K562 (cell line): Measurements from ENCODE around the gene SLC37A2. TPM values are rescaled to one million over a fixed set of nuclear protein-coding genes. Genes with fewer than 3 reads are reported as not detected.

ENCODE experiments used
- ATAC-seq: fragments of 200-7000 bp; cut with Tn5 transposase; 3 replicates; pipeline ENCODE4 v1.9.1; 2020; ENCODE audit warnings: moderate library complexity
- BruUV-seq: library from RNA; stranded (reverse); fragments of 400-500 nt; replicated peaks from 2 replicates; lab custom pipeline; 2021; lab: Mats Ljungman, UMichigan
- CTCF ChIA-PET: fragments of 300-600 bp; formaldehyde crosslinking; extraction: SDS; loops from one replicate; lab custom pipeline; 2021; ENCODE audit warnings: low intra/inter-chr PET ratio; lab: Yijun Ruan, JAX
- POLR2A ChIA-PET: fragments of 300-600, 350-650 bp; sonication (Branson Sonifier 250); formaldehyde crosslinking; extraction: SDS; loops from one replicate; lab custom pipeline; 2021; ENCODE audit warnings: antibody characterized with exemption, inconsistent platforms; lab: Yijun Ruan, JAX
- DNase-seq, 4 experiments: peaks; one replicate each; pipeline versions ENCODE4 v3.0.0 to v3.0.0-alpha.2; 2011 to 2018; ENCODE audit warnings: low spot score in 3 of 4, mixed read lengths in 3 of 4; ENCODE audit errors: extremely low read depth in 1 of 4
- FAIRE-seq: peaks from 2 replicates; lab custom pipeline; 2011; peaks lifted over from hg19 to GRCh38; lab: Jason Lieb, UNC
- H2AFZ ChIP-seq: 2 replicates; pipeline ENCODE4 v1.6.0; 2011; ENCODE audit warnings: low read depth, low read length, control low read depth, inconsistent platforms
- H3K27ac ChIP-seq: fragments of 200-600 bp; 3 replicates; pipeline ENCODE4 v1.8.0; 2011; ENCODE audit warnings: low read depth, mild to moderate bottlenecking, control low read depth, inconsistent platforms, low read length, moderate library complexity, mixed read lengths; ENCODE audit errors: extremely low read depth
- H3K27me3 ChIP-seq, 2 experiments: fragments of 300-600 bp in 1 of 2; 2 replicates in 1 of 2; 3 replicates in 1 of 2; pipeline versions ENCODE4 v1.6.0 to v1.8.0; 2011; ENCODE audit warnings: inconsistent platforms in 2 of 2, low read length in 2 of 2, mild to moderate bottlenecking in 1 of 2, mixed read lengths in 1 of 2, moderate library complexity in 1 of 2; ENCODE audit not compliant: control insufficient read depth in 2 of 2, insufficient read depth in 2 of 2
- H3K36me3 ChIP-seq: fragments of 300-600 bp; 3 replicates; pipeline ENCODE4 v1.8.0; 2011; ENCODE audit warnings: mild to moderate bottlenecking, low read length, inconsistent platforms; ENCODE audit not compliant: control insufficient read depth, insufficient read depth
- H3K4me1 ChIP-seq, 2 experiments: fragments of 200-600 bp in 1 of 2; replicated peaks in 1 of 2; 2 replicates in 1 of 2; 3 replicates in 1 of 2; pipeline versions ENCODE4 v1.5.1 to v1.8.0; 2011; ENCODE audit warnings: inconsistent platforms in 2 of 2, low read length in 2 of 2, mild to moderate bottlenecking in 1 of 2, mixed read lengths in 1 of 2, moderate library complexity in 1 of 2; ENCODE audit not compliant: control insufficient read depth in 2 of 2, insufficient read depth in 2 of 2
- H3K4me2 ChIP-seq: 2 replicates; pipeline ENCODE4 v1.6.1; 2011; ENCODE audit warnings: low read length, control low read depth, inconsistent platforms, mixed read lengths; ENCODE audit not compliant: insufficient read depth
- H3K4me3 ChIP-seq: fragments of 200-600 bp; sonication (generic), shearing (Covaris generic); 2 replicates; pipeline ENCODE4 v1.5.1; 2016; ENCODE audit warnings: control low read depth, inconsistent platforms
- H3K79me2 ChIP-seq: fragments of 200-600 bp; 3 replicates; pipeline ENCODE4 v1.8.0; 2011; ENCODE audit warnings: low read length, inconsistent platforms; ENCODE audit not compliant: control insufficient read depth, insufficient read depth
- H3K9ac ChIP-seq, 2 experiments: 2 replicates each; pipeline versions ENCODE4 v1.6.0 to v1.6.1; 2011; ENCODE audit warnings: low read depth in 2 of 2, low read length in 2 of 2, control low read depth in 1 of 2, inconsistent platforms in 1 of 2, mild to moderate bottlenecking in 1 of 2, mixed read lengths in 1 of 2; ENCODE audit not compliant: insufficient read depth in 1 of 2
- H3K9me1 ChIP-seq: one replicate; pipeline ENCODE4 v1.6.0; 2011; ENCODE audit warnings: inconsistent platforms, mild to moderate bottlenecking, low read length, moderate library complexity; ENCODE audit not compliant: control insufficient read depth, insufficient read depth
- H3K9me3 ChIP-seq: replicated peaks from 2 replicates; pipeline ENCODE4 v1.5.1; 2011; ENCODE audit warnings: low read depth, low read length, inconsistent platforms; ENCODE audit not compliant: control insufficient read depth, insufficient read depth
- H4K20me1 ChIP-seq: replicated peaks from 2 replicates; pipeline ENCODE4 v1.6.1; 2011; ENCODE audit warnings: low read length, inconsistent platforms, mixed read lengths; ENCODE audit not compliant: control insufficient read depth, insufficient read depth
- ASH1L ChIP-seq: fragments of 450-650 bp; IDR thresholded peaks from 2 replicates; pipeline ENCODE4 v1.6.1; 2018; ENCODE audit warnings: borderline replicate concordance, mild to moderate bottlenecking, low read depth; ENCODE audit not compliant: partially characterized antibody
- BRD4 ChIP-seq: fragments of 200-600 bp; sonication (generic); IDR thresholded peaks from 2 replicates; pipeline ENCODE4 v1.6.1; 2017; ENCODE audit warnings: inconsistent platforms
- ETV5 ChIP-seq: sonication (generic); formaldehyde crosslinking; IDR thresholded peaks from 2 replicates; pipeline ENCODE4 v1.4.0; 2020; ENCODE audit warnings: low read depth, mild to moderate bottlenecking, missing genetic modification reagents
- GATAD2B ChIP-seq: fragments of 450-650 bp; IDR thresholded peaks from 2 replicates; pipeline ENCODE4 v1.6.1; 2017; ENCODE audit warnings: mild to moderate bottlenecking, borderline replicate concordance
- HIVEP1 ChIP-seq: fragments of 250-450 bp; sonication (Bioruptor Pico); IDR thresholded peaks from 2 replicates; pipeline ENCODE4 v1.4.0; 2020; ENCODE audit warnings: mild to moderate bottlenecking
- HMG20B ChIP-seq: fragments of 250-450 bp; sonication (Bioruptor Pico); IDR thresholded peaks from 2 replicates; pipeline ENCODE4 v1.5.0; 2021; ENCODE audit warnings: mild to moderate bottlenecking
- MAFK ChIP-seq: IDR thresholded peaks from 2 replicates; pipeline ENCODE4 v1.6.1; 2011; ENCODE audit warnings: low read length, improper control_type of control experiment
- PCBP2 ChIP-seq: fragments of 200-400 bp; formaldehyde crosslinking; IDR thresholded peaks from 2 replicates; pipeline ENCODE4 v1.6.1; 2018; ENCODE audit warnings: low read length, low read depth, mild to moderate bottlenecking, moderate library complexity; ENCODE audit not compliant: poor library complexity, severe bottlenecking
- RBM34 ChIP-seq: fragments of 200-400 bp; formaldehyde crosslinking; IDR thresholded peaks from 2 replicates; pipeline ENCODE4 v1.6.1; 2018; ENCODE audit warnings: low read length, borderline replicate concordance; ENCODE audit not compliant: insufficient read depth
- RHOXF2B ChIP-seq: fragments of 250-450 bp; sonication (Bioruptor Pico); conservative IDR thresholded peaks from 2 replicates; pipeline ENCODE4 v1.5.1; 2021
- SIN3B ChIP-seq: fragments of 450-650 bp; IDR thresholded peaks from 2 replicates; pipeline ENCODE4 v1.6.1; 2017; ENCODE audit warnings: low read depth, mild to moderate bottlenecking, moderate library complexity
- SMARCB1 ChIP-seq: IDR thresholded peaks from 2 replicates; pipeline ENCODE4 v1.6.1; 2011; ENCODE audit warnings: improper control_type of control experiment, low read depth; ENCODE audit not compliant: insufficient read length
- SRF ChIP-seq, 2 experiments: fragments of 250-450, 450-650 bp in 1 of 2; sonication (Bioruptor Pico) in 1 of 2; sonication (generic) in 1 of 2; formaldehyde crosslinking; IDR thresholded peaks; 2 replicates each; pipeline versions ENCODE4 v1.5.0 to v1.5.1; 2020 to 2022; ENCODE audit warnings: mild to moderate bottlenecking in 1 of 2, missing genetic modification reagents in 1 of 2
- SRSF9 ChIP-seq: fragments of 200-400 bp; formaldehyde crosslinking; IDR thresholded peaks from 2 replicates; pipeline ENCODE4 v1.6.1; 2017; ENCODE audit warnings: low read depth, low read length, borderline replicate concordance
- ZBTB7A ChIP-seq: IDR thresholded peaks from 2 replicates; pipeline ENCODE4 v1.6.1; 2011; ENCODE audit warnings: low read depth, mild to moderate bottlenecking, low read length, moderate library complexity, borderline replicate concordance; ENCODE audit not compliant: control insufficient read depth
- ZNF511 ChIP-seq: sonication (generic); formaldehyde crosslinking; IDR thresholded peaks from 2 replicates; pipeline ENCODE4 v1.8.0; 2022; ENCODE audit warnings: mild to moderate bottlenecking, missing genetic modification reagents
- ZNF518B ChIP-seq: fragments of 250-450 bp; sonication (Bioruptor Pico); IDR thresholded peaks from 2 replicates; pipeline ENCODE4 v1.5.0; 2021; ENCODE audit warnings: mild to moderate bottlenecking, moderate library complexity
- WGBS: fragments of 100-300 bp; shearing (Covaris generic); methylation state at CpG from one replicate; pipeline ENCODE4 v1.1.6; 2016; ENCODE audit warnings: low coverage, mixed read lengths; ENCODE audit not compliant: insufficient coverage; ENCODE audit errors: missing lambda C conversion rate; 5-methylcytosine and 5-hydroxymethylcytosine counted together
- in situ Hi-C: fragments of 300-500 bp; cut with MboI; formaldehyde crosslinking; loops from 4 replicates; pipeline ENCODE4 v1.15.0; 2018; ENCODE audit warnings: inconsistent platforms, mixed read lengths
- intact Hi-C: fragments of 100-400 bp; cut with micrococcal nuclease; formaldehyde crosslinking; loops from 2 replicates; pipeline ENCODE4 v1.14.2; 2022
- polyA plus RNA-seq, 8 experiments: library from polyadenylated mRNA; depleted of rRNA in 4 of 8; stranded (reverse) in 5 of 8; unstranded in 3 of 8; fragments of >200 nt; fragmentation: Nextera tagmentation in 2 of 8; fragmentation: Illumina TruSeq in 1 of 8; extraction: Ambion mirVana in 2 of 8; extraction: Trizol in 1 of 8; gene quantifications; 2 replicates each; pipeline versions ENCODE4 v1.2.1 to v1.2.3, GENCODE V29; 2011 to 2014; ENCODE audit warnings: inconsistent platforms in 1 of 8, missing spikeins in 1 of 8
- total RNA-seq, 7 experiments: library from RNA; depleted of rRNA in 6 of 7; stranded (reverse); fragments of >200 nt in 6 of 7; fragmentation: Illumina TruSeq in 2 of 7; extraction: Trizol in 2 of 7; gene quantifications; 2 replicates each; pipeline versions ENCODE4 v1.2.1 to v1.2.3, GENCODE V29; 2011 to 2021; ENCODE audit warnings: low replicate concordance in 1 of 7

SLC37A2 gene
- total and polyA plus RNA-seq, 9 of the 15 experiments (the other 6 are each of a cell fraction or from before 2014, with no cell fraction given): 0.01 to 1.2 (median 0.52) TPM

GRCh38 chr11:125111001-125111342, 47.9 kb downstream of the SLC37A2 start (continued):
- TF ChIP-seq MAFK (no peak), PCBP2 (no peak), ZNF511 (0 out of 2 replicates have a peak, but pooled peaks have one; percentile 9), HIVEP1 (CRISPR knock-in tag) (no peak), RHOXF2B (CRISPR knock-in tag) (no peak)

DNA sequence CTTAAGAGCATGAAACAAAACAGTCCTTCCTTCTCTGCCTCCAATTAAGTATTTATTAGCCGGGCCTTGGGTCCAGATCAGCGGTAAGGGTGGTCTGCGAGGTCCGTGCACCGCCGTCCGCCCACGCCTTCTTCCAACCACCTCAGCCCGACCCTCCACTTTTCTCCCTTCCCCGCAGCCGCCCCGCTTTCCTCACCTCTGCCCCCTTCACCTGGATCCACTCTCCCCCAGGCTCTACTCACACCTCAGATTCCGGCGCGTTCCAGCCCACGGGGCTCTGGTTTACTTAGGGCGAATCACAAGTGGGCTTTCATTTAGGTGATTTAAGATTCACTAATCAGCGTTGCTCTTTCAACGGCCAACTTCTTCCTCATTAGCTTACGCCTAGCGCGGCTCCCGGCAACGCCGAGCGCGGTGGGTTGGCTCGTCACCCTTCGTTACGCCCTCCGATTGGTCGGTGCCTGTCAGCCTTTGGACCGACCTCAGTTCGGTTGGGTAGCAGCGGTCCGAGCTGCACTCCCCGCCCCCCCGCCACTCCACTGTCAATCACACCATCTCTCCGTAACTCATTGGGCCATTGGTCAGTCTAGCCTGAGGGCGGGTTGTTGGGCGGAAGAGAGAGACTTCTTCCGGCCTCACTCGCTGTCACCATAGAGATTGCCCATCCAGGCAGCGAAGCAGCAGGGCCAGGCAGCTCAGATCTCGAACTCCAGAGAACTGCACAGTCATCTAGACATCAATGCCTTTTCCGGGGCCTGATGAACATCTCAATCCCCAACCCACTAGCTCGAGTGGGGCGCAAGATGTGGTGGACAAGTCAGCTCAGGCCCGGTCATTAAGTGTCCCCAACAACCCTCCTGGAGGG, 48.5 kb downstream of the SLC37A2 start, which contains the start of gene TMEM218:
Gene TMEM218, minus strand, starts transcription at position 284 of the 865 bp plus-strand sequence. CDS start 9,385 bp downstream, outside the sequence.
- BruUV-seq: no TSS peak
- FAIRE-seq: peak; percentile 100
- H3K27ac ChIP-seq: peak within 1 kb of the TSS; percentile 47
- CTCF ChIA-PET: no interaction called here
- H4K20me1 ChIP-seq: no peaks in the 10 kb centered on the region
- peaks cover 10% of the 10 kb centered on the region; the same call in 2 of the 3 replicates for H3K79me2 ChIP-seq
- intact Hi-C loops: no loop called here
- H3K27me3 ChIP-seq: no peaks in the 10 kb centered on the region
- 4% methylated on average over 42 of the region's 49 CpGs for WGBS
- peak within 1 kb of the TSS; percentile 95 for H3K4me2 ChIP-seq
- H3K9me3 ChIP-seq: no peaks in the 10 kb centered on the region
- no peaks in the 10 kb centered on the region for H3K9me1 ChIP-seq
- in situ Hi-C loops: loop anchor here (10.0 kb wide), 1 partner anchor 147 kb away; no protein-coding TSS in a partner anchor
- H3K36me3 ChIP-seq: no peaks in the 10 kb centered on the region
- peaks cover 0 to 6% of the 10 kb centered on the region in 2 experiments; a peak in 2 of 5 replicates for H3K4me1 ChIP-seq
- peak within 1 kb of the TSS; percentile 96 for H2AFZ ChIP-seq
- peak within 1 kb of the TSS; percentile 73 for H3K4me3 ChIP-seq
- ATAC-seq: peak; percentile 100
- peak; percentile 98 to 99 (median 98) for DNase-seq
- POLR2A ChIA-PET: interaction anchor here (0.6 to 1.7 kb wide), 6 partner anchors 9 to 176 kb away, joined by 3 to 5 read pairs (median 3); no protein-coding TSS in a partner anchor
- peak within 1 kb of the TSS; percentile 76 to 92 for H3K9ac ChIP-seq
- TF ChIP-seq ZBTB7A (no peak), SRSF9 (no peak), RBM34 (no peak), ASH1L (peak; percentile 96), ETV5 (CRISPR knock-in tag) (no peak; the same call in 1 of the 2 replicates), BRD4 (no peak), ZNF518B (CRISPR knock-in tag) (no peak), GATAD2B (no peak), SIN3B (no peak), HMG20B (no peak), SRF (CRISPR knock-in tag; IDR thresholded peaks at IDR 0.05) (no peak; a peak in 1 of 4 replicates), SMARCB1 (no peak)
